GM10847 (cell line): Measurements from ENCODE around the gene PIK3C3.

Experiments used
- POLR2A ChIP-seq: IDR thresholded peaks from 2 replicates; pipeline ENCODE4 v1.6.1; 2011; ENCODE audit not compliant: insufficient read length; ENCODE audit errors: extremely low read depth

PIK3C3 gene

DNA sequence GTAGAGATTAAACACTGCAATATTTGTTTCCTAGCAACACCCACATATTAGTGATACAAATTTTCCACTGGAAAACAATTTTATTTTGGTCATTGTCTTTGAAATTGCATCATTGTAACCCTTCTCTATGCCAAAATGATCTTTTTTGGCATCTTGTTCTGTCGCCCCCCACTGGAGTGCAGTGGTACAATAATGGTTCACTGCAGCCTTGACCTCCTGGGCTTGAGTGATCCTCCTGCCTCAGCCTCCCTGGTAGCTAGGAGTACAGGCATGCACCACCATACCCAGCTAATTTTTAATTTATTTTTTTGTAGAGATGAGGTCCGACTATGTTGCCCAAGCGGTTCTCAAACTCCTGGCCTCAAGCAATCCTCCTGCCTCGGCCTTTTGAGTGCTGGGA lies 117.4 kb downstream of the PIK3C3 start:
- TF ChIP-seq POLR2A, result no peak

DNA sequence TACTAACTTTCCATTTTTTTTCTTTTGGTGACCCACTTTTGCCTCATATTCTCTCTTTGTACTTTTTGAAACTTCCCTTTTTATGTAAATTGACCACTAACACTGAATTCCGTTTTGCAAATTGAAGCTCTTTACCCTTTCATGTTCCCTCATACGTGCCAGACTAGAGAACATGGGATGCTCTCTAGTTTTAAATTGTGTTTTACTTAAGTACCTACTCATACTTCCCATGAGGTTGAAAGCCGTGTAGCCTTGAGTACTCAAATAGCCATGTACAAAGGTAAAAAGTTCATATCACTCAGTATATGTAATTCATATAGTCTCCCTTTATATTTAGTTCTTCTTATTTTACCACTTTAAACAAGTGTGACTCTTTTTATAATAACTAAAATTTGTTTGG lies 119.7 kb downstream of the PIK3C3 start:
- TF ChIP-seq POLR2A, result no peak

DNA sequence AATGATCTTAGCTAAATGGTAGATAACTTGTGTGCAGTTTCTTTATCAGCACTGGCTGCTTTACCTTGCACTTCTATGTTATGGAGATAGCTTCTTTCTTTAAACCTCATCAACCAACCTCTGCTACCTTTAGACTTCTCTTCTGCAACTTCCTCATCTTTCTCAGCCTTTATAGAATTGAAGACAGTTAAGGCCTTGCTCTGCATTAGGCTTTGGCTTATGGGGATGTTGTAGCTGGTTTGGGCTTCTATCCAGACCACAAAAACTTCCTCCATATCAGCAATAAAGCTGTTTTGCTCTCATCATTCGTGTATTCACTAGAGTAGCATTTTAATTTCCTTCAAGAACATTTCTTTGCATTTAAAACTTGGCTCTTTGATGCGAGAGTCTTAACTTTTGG lies 123.7 kb downstream of the PIK3C3 start:
- no peak for TF ChIP-seq POLR2A

DNA sequence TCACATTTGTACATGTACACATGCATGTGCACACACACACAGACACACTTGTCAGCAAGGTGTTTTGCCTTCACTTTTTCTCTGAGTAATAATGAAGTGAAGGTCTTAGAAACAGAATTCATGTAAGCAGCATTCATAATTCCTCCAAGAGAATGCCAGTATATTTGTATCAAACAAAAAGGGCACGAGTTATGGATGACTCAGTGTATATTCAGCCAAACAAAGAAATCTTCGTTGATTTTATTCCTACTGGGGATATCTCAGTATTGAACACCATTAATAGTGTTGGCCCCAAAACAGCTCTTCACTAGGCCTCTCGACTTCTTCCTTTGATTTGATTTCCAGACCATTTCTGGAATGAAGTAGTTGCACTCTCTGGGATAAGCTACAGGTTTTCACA lies 125.3 kb downstream of the PIK3C3 start:
- TF ChIP-seq POLR2A, result no peak

DNA sequence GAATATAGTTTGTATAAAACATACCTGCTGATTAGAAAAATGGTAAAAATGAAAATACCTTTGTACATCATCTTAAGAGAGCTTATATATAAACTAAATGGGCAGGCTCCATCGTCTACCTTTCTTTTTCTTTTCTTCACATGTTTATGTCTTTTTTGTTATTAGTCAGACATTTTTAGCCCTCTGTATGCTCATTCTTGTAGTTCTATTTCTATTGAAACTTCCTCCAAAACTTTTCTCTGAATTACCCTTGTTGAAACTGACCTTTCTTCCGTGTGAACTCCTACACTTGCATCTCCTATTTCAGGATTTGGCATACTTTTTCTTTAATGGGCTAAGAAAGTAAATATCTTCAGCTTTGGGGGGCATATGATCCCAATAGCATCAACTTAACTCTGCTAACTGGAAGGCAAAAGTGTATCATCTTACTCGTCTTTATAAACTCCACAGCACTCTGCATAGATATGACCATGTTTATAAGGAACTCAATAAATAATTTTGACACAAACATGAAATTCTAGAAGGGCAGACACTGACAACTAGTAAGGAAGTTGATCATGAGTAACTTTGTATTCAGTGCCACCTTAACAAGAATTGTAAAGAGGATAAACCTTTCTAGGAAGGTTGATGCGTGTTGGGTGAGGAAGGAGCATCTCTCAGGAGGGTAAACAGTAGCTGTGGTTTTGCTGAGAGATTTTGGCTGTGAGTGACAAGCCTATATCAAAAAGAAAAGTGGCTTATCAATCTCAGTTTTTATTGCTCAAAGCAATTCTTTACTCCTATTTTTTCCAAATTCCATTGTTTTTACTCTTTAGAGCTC lies 127.6 kb downstream of the PIK3C3 start:
- no peak for TF ChIP-seq POLR2A

DNA sequence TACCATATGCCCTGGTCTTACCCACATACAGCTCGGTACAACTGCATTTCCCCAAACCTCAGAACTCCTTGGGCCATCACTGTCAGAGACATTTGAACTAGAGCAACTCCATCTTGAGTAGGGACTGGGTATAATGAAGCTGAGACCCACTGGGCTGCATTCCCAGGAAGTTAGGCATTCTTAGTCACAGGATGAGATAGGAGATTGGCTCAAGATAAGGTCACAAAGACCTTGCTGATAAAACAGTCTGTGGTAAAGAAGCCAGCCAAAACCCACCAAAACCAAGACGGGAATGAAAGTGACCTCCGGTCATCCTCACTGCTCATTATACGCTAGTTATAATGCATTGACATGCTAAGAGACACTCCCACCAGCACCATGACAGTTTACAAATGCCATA lies 131.3 kb downstream of the PIK3C3 start:
- TF ChIP-seq POLR2A, result no peak

DNA sequence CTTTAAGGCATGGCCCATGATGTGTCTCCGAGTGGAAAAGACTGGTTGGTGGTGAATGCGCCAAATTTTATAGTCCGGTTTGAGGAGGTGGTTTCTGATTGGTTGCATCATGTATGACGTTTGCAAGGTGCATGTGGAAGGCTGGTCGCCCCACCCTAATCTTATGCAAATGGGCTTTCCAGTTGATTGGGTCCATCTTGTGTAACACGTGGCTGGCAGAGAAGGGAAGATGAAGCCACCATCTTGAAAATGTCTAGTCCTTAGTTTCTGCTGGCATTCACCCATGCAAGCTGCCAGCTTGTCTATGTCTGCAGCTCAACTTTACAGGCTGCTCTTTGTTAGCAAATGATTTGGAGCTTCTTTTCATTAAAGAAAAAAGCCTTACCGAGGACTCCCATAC lies 132.2 kb downstream of the PIK3C3 start:
- TF ChIP-seq POLR2A, result no peak

DNA sequence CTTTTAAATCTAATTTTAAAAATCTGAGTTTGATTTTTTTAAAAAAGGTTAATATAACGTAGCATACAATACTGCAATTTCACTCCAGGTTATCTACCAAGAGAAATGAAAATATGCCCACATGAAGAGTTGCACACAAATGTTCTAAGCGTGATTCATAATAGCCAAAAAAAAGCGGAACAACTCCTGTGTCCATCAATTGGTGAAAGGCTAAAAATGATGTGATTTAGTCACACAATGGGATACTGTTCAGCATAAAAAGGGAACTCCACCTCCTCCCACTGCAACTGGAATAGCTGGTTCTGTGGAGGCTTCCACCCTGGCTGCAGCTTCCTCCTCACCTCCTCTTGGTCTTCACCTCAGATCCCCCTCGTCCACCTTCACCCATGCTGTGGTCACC lies 132.8 kb downstream of the PIK3C3 start:
- TF ChIP-seq POLR2A, result no peak

DNA sequence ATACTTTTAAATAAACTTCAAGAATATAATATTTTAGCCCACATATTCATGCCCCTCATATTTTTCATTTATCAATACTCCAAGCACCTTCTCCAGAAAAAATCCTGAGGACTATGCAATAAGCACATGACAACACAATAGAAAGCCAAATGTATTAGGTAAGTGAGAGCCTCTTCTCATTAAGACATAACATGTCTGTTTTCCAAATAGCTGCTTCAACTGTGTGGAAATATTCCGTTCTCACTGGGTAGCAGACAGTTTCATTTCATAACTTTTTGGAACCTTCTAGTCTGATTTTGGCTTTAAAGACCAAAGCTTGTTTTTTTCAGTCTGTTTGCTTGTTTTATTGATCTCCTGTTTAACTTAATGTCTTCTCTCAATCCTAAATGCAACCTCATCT lies 137.8 kb downstream of the PIK3C3 start:
- no peak for TF ChIP-seq POLR2A

DNA sequence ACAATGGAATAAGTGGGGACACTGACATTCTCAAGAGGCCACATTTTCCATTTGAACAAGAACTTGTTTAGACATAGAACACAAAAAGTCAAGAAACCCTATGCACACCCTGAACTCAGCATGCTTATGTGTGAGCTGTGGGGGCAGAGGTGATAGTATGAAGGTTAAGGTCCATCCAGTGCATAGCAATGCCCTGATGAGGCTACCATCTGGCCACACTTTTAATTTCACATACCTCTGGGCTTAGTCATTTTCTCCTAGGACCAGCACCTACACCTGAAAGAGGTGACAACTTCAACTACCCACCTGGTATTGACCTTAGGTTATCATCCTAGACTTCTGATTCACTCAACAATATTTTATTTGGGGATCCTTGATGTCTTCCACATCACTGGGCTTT lies 139.8 kb downstream of the PIK3C3 start:
- TF ChIP-seq POLR2A, result no peak

DNA sequence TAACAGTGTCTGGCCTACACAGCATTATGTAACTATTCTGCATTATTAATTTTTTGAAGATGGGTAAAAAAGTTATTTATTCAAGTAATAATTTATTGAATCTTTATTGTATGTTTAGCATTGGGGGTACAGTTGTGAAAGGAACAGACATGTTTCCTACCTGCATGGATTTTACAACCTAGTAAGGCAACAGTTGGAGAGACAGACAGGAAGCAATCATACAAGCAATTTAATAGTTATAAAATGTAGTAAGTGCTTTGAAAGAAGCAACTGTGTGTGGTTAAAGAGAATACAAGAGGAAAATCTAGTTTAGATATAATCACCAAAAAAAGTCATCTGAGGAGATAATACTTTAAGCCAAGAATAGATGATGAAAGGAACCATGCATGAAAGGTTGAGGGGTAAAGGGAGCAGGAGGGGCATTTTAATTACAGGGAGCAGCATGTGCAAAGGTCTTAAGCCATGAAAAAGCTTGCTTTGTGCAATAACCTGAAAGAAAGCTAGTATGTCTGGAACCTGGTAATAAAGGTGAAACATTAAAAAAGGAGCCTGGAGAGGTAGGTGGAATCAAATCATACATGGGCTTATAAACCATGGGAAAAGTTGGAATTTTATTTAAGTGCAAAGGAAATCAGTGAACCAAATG lies 140.8 kb downstream of the PIK3C3 start:
- TF ChIP-seq POLR2A, result no peak

DNA sequence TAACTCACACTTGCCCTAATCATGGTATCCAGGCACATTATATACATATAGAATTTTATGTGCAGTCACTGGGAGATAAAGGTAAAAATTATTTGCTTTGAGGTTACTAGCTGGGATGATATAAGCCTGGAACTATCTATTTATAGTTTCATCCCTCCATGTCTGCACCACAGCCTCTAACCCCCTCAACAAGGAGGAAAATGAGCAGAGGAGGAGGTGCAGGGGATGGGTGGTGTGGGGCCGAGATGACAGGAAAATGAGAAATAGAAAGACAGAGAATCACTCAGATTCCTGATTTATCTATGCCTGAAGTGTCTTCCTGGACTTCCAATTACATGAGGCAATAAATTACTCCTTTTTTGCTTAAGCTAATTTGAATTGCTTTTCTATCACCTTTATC lies 145.2 kb downstream of the PIK3C3 start:
- TF ChIP-seq POLR2A, result no peak

DNA sequence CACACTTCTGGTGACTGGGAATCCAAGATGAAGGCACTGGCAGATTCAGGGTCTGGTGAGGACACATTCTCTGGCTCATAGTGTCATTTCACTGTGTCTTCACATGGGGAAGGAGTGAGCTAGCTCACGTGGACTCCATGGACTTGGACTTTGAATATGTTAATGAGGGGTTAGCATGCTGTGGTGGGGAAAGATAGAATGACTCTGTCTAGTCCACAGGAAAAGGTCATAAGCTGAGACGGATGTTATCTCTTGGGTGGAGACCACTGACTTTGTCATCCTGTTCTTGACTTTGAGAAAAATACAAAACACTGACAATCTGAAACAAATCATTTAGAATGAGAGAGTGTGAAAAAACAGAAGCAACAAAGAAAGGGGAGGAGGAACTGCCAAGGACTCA lies 145.9 kb downstream of the PIK3C3 start:
- no peak for TF ChIP-seq POLR2A

DNA sequence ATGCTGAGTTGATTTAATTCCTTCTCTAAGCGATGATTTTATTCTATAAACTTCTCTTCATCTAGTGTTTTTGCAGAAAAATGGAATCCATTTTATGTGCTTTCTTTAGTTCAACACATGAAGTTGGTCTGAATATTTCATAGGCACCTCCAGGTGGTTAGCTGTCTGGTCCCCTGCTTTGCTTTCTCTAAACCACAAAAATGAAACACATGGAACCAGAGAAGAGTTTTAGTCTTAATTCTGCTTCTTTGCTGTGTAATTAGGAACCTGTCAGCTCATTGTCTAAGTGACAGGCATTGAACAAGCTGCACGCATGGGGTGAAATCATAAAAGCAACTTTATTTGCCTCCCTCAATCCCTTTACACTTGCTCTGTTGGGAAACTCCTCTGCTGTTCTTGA lies 150.4 kb downstream of the PIK3C3 start:
- no peak for TF ChIP-seq POLR2A

DNA sequence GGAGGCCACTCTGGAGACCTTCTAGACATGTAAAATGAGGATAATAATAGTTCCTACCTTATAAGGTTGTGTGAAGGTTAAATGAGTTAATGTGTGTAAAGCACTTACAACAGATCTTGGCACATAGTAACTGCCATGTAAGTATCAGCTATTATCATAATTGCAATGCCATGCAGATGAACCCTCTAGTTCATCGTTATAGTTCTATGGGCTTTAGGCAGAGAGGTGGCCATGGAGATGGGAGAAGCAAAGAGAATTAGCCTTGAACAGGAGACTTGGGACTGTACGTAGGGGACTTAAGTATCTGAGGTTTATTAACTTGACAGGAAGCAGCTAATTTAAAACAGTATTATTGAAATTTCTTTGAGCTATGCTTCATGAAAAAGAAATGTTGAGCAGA lies 151.8 kb downstream of the PIK3C3 start:
- TF ChIP-seq POLR2A, result no peak

DNA sequence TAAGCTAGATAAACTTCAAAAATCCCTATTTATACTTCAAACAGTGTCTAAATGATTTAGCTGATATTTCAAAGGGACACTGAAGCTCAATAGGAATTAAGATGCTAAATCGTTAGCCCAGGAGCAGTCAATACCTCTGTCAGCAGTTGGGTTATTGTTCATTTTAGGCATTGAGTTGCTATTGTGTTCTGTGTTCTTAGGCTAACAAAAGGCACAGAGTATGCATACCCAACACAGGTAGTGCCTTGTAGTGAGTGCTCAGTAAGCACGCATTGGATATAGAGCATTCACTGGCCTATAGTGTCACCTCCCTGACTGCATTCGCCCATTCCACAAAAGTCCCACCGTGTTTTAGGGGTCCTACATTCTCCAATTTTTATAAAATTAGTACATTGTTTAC lies 152.3 kb downstream of the PIK3C3 start:
- no peak for TF ChIP-seq POLR2A
